ENCODE data around the gene C11orf86. TPM values are rescaled to one million over a fixed set of nuclear protein-coding genes. Genes with fewer than 3 reads are reported as not detected.
"Not testable (repeated sequence)": the region's sequence is repeated elsewhere in the genome, so short reads cannot be mapped to it uniquely, and the experiment has no call there.

The C11orf86 gene
- polyA plus RNA-seq, 1 experiment: not detected

GRCh38 chr11:67002297-67002913, 27.3 kb downstream of the C11orf86 start:
- no peak overlapping the region for H3K27ac ChIP-seq (ENCODE audit: low read depth, low read length)
- POLR2A ChIA-PET: no interaction called here
- no peak for DNase-seq (ENCODE audit: low read depth, low spot score)
- no peaks in the 10 kb centered on the region for H3K27me3 ChIP-seq (ENCODE audit: control insufficient read depth, insufficient read depth, low read length)
- no peak for TF ChIP-seq CTCF (IDR thresholded peaks at IDR 0.05; ENCODE audit: low read depth, low read length)
- no peaks in the 10 kb centered on the region; the same call in 1 of the 2 replicates for H3K9me3 ChIP-seq (ENCODE audit: control insufficient read depth, insufficient read depth, low read length)
- CTCF ChIA-PET: interaction anchor here (1.6 kb wide), 1 partner anchor 349 kb away, joined by 3 read pairs; no protein-coding TSS in a partner anchor
- no peak overlapping the region for H3K4me3 ChIP-seq (ENCODE audit: low read depth, low read length)

- no peak for DNase-seq (ENCODE audit: low read depth, low spot score)
- no peaks in the 10 kb centered on the region for H3K27me3 ChIP-seq (ENCODE audit: control insufficient read depth, insufficient read depth, low read length)
- POLR2A ChIA-PET: no interaction called here
- no peaks in the 10 kb centered on the region; the same call in 1 of the 2 replicates for H3K9me3 ChIP-seq (ENCODE audit: control insufficient read depth, insufficient read depth, low read length)
- CTCF ChIA-PET: no interaction called here
- H3K4me3 ChIP-seq (ENCODE audit: low read depth, low read length): no peak overlapping the region
- no peak for TF ChIP-seq CTCF (IDR thresholded peaks at IDR 0.05; ENCODE audit: low read depth, low read length)
- H3K27ac ChIP-seq (ENCODE audit: low read depth, low read length): no peak overlapping the region
Observed at GRCh38 chr11:67002921-67003411, 27.9 kb downstream of the C11orf86 start.

- DNase-seq (ENCODE audit: low read depth, low spot score); H3K27me3 ChIP-seq (ENCODE audit: control insufficient read depth, insufficient read depth, low read length); H3K27ac ChIP-seq (ENCODE audit: low read depth, low read length); H3K4me3 ChIP-seq (ENCODE audit: low read depth, low read length); H3K9me3 ChIP-seq (ENCODE audit: control insufficient read depth, insufficient read depth, low read length); CTCF ChIA-PET; POLR2A ChIA-PET: not testable (repeated sequence)
Observed at GRCh38 chr11:67005200-67005599, 30.1 kb downstream of the C11orf86 start.

- ChIA-PET POLR2A (no interaction called here), CTCF (no interaction called here)
- Histone ChIP-seq H3K9me3 (ENCODE audit: control insufficient read depth, insufficient read depth, low read length) (no peaks in the 10 kb centered on the region; the same call in 1 of the 2 replicates), H3K27me3 (ENCODE audit: control insufficient read depth, insufficient read depth, low read length) (no peaks in the 10 kb centered on the region), H3K4me3 (ENCODE audit: low read depth, low read length) (no peak overlapping the region), H3K27ac (ENCODE audit: low read depth, low read length) (no peak overlapping the region)
- TF ChIP-seq CTCF (IDR thresholded peaks at IDR 0.05; ENCODE audit: low read depth, low read length): no peak
- no peak for DNase-seq (ENCODE audit: low read depth, low spot score)
Observed at GRCh38 chr11:67006029-67006884, 31.2 kb downstream of the C11orf86 start.

GRCh38 chr11:67007126-67007525, 32.0 kb downstream of the C11orf86 start:
- Histone ChIP-seq H3K9me3 (ENCODE audit: control insufficient read depth, insufficient read depth, low read length) (no peaks in the 10 kb centered on the region; the same call in 1 of the 2 replicates), H3K27me3 (ENCODE audit: control insufficient read depth, insufficient read depth, low read length) (no peaks in the 10 kb centered on the region), H3K4me3 (ENCODE audit: low read depth, low read length) (no peak overlapping the region), H3K27ac (ENCODE audit: low read depth, low read length) (no peak overlapping the region)
- TF ChIP-seq CTCF (IDR thresholded peaks at IDR 0.05; ENCODE audit: low read depth, low read length): no peak
- CTCF ChIA-PET: no interaction called here
- no peak for DNase-seq (ENCODE audit: low read depth, low spot score)
- POLR2A ChIA-PET: no interaction called here
